Activated CD4-positive, alpha-beta T cell treated with anti-CD3 and anti-CD28 coated beads, Interleukin-2, amount 50 U/mL, for 48 hours (primary cell): ENCODE measurements around the gene FRK.
"Not testable (repeated sequence)": the region's sequence is repeated elsewhere in the genome, so short reads cannot be mapped to it uniquely, and the experiment has no call there.

ENCODE experiments used
- DNase-seq, 2 experiments: peaks; one replicate each; pipeline ENCODE4 v3.0.0-alpha.2; 2020

The FRK gene

GRCh38 chr6:115937502-115937901 lies 123.2 kb downstream of the FRK start:
- not testable (repeated sequence) for DNase-seq

GRCh38 chr6:115935361-115935760 lies 125.3 kb downstream of the FRK start:
- DNase-seq = no peak

- DNase-seq = no peak
Measured at GRCh38 chr6:115934829-115935228, 125.9 kb downstream of the FRK start.

GRCh38 chr6:115934145-115934544 lies 126.5 kb downstream of the FRK start:
- no peak for DNase-seq

GRCh38 chr6:115932481-115932880 lies 128.2 kb downstream of the FRK start:
- no peak for DNase-seq

- not testable (repeated sequence) for DNase-seq
Measured at GRCh38 chr6:115928000-115928399, 132.7 kb downstream of the FRK start.

- DNase-seq = no peak
Measured at GRCh38 chr6:115922971-115923370, 137.7 kb downstream of the FRK start.

- no peak for DNase-seq
Measured at GRCh38 chr6:115914098-115914497, 146.6 kb downstream of the FRK start.

GRCh38 chr6:115909923-115910546 lies 150.7 kb downstream of the FRK start:
- no peak for DNase-seq

- no peak for DNase-seq
Measured at GRCh38 chr6:115908906-115909559, 151.7 kb downstream of the FRK start.

GRCh38 chr6:115905471-115905870 lies 155.2 kb downstream of the FRK start:
- no peak for DNase-seq

GRCh38 chr6:115902436-115902835 lies 158.3 kb downstream of the FRK start:
- no peak for DNase-seq

GRCh38 chr6:115901896-115902295 lies 158.8 kb downstream of the FRK start:
- no peak for DNase-seq

- DNase-seq = no peak
Measured at GRCh38 chr6:115899730-115900282, 160.9 kb downstream of the FRK start.

- no peak for DNase-seq
Measured at GRCh38 chr6:115898246-115898645, 162.4 kb downstream of the FRK start.

- no peak for DNase-seq
Measured at GRCh38 chr6:115896538-115897129, 164.1 kb downstream of the FRK start.

- no peak for DNase-seq
Measured at GRCh38 chr6:115894426-115894992, 166.2 kb downstream of the FRK start.

GRCh38 chr6:115891750-115892149 lies 168.9 kb downstream of the FRK start:
- DNase-seq = no peak

GRCh38 chr6:115891111-115891669 lies 169.5 kb downstream of the FRK start:
- DNase-seq = no peak

GRCh38 chr6:115890238-115890637 lies 170.5 kb downstream of the FRK start:
- no peak for DNase-seq

GRCh38 chr6:115888687-115889470 lies 171.8 kb downstream of the FRK start:
- DNase-seq = not testable (repeated sequence)

GRCh38 chr6:115887891-115888290 lies 172.8 kb downstream of the FRK start:
- no peak for DNase-seq
